ENCODE data around the gene YIPF3.

DNA sequence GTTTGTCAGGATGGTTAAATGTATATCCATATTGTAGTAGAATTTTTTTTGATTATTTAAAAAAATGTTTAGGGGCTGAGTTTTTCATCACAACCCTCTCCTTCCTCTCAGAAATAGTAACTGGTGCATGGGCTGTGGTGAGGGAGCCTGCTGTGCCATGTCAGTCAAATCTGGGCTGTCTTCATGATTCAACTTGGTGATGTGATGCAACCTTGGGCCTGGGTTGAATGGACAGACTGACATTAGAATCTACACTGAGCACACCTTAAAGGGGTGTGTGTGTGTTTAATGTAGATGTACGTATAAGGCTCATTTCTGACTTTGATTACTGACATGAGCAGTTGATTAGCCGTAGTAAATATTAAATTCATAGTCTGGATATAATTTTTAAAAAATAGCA, 35.7 kb downstream of the YIPF3 start:
- TF ChIP-seq, protein P1, sequence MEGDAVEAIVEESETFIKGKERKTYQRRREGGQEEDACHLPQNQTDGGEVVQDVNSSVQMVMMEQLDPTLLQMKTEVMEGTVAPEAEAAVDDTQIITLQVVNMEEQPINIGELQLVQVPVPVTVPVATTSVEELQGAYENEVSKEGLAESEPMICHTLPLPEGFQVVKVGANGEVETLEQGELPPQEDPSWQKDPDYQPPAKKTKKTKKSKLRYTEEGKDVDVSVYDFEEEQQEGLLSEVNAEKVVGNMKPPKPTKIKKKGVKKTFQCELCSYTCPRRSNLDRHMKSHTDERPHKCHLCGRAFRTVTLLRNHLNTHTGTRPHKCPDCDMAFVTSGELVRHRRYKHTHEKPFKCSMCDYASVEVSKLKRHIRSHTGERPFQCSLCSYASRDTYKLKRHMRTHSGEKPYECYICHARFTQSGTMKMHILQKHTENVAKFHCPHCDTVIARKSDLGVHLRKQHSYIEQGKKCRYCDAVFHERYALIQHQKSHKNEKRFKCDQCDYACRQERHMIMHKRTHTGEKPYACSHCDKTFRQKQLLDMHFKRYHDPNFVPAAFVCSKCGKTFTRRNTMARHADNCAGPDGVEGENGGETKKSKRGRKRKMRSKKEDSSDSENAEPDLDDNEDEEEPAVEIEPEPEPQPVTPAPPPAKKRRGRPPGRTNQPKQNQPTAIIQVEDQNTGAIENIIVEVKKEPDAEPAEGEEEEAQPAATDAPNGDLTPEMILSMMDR (IDR thresholded peaks at IDR 0.05; ENCODE audit: poor library complexity), result no peak
- TF ChIP-seq EZH2 (IDR thresholded peaks at IDR 0.05; ENCODE audit: borderline replicate concordance) (no peak), EZH2phosphoT487 (IDR thresholded peaks at IDR 0.05; ENCODE audit: low read depth, severe bottlenecking, unreplicated experiment) (no peak)

All from hepatocyte (in vitro differentiated cells).